Karpas-422 (cell line): ENCODE measurements around the gene MRTFA. TPM values are rescaled to one million over a fixed set of nuclear protein-coding genes. Genes with fewer than 3 reads are reported as not detected.

Experiments used
- DNase-seq: peaks from one replicate; pipeline ENCODE4 v3.0.0-alpha.2; 2015
- H2AFZ ChIP-seq: fragments of 200-600 bp; sonication (generic); 2 replicates; pipeline ENCODE4 v1.6.1; 2014; ENCODE audit warnings: antibody characterized with exemption, low read length, mixed read lengths
- H3K27ac ChIP-seq: fragments of 200-600 bp; sonication (generic); 2 replicates; pipeline ENCODE4 v1.5.1; 2014; ENCODE audit warnings: mild to moderate bottlenecking, low read length, moderate library complexity
- H3K27me3 ChIP-seq: fragments of 200-600 bp; sonication (generic); 2 replicates; pipeline ENCODE4 v1.6.1; 2014; ENCODE audit warnings: low read length, mixed read lengths
- H3K36me3 ChIP-seq: fragments of 200-600 bp; sonication (generic); 2 replicates; pipeline ENCODE4 v1.6.1; 2014; ENCODE audit warnings: low read length, mixed read lengths; ENCODE audit not compliant: insufficient read depth
- H3K4me1 ChIP-seq: fragments of 200-600 bp; sonication (generic); 2 replicates; pipeline ENCODE4 v1.6.1; 2014; ENCODE audit warnings: mild to moderate bottlenecking, low read length, mixed read lengths
- H3K4me2 ChIP-seq: fragments of 200-600 bp; sonication (generic); 2 replicates; pipeline ENCODE4 v1.6.1; 2014; ENCODE audit warnings: low read length, low read depth, mild to moderate bottlenecking; ENCODE audit not compliant: poor library complexity, severe bottlenecking
- H3K4me3 ChIP-seq: fragments of 200-600 bp; sonication (generic); 2 replicates; pipeline ENCODE4 v1.5.1; 2014; ENCODE audit warnings: mild to moderate bottlenecking, antibody characterized with exemption, low read length, mixed read lengths
- H3K79me2 ChIP-seq: fragments of 200-600 bp; sonication (generic); 2 replicates; pipeline ENCODE4 v1.6.1; 2014; ENCODE audit warnings: mild to moderate bottlenecking, low read length, mixed read lengths
- H3K9ac ChIP-seq: fragments of 200-600 bp; sonication (generic); 2 replicates; pipeline ENCODE4 v1.6.0; 2014; ENCODE audit warnings: low read length
- H3K9me2 ChIP-seq: fragments of 200-600 bp; sonication (generic), shearing (Covaris generic); replicated peaks from 2 replicates; pipeline ENCODE4 v1.6.0; 2014; ENCODE audit warnings: mild to moderate bottlenecking, low read length, moderate library complexity; ENCODE audit not compliant: insufficient read depth
- H3K9me3 ChIP-seq: fragments of 300-700, 200-600 bp; sonication (generic); 2 replicates; pipeline ENCODE4 v1.6.1; 2014; ENCODE audit warnings: low read length, mixed read lengths
- H4K20me1 ChIP-seq: fragments of 200-600 bp; sonication (generic); 2 replicates; pipeline ENCODE4 v1.6.1; 2014; ENCODE audit warnings: mild to moderate bottlenecking, antibody characterized with exemption, low read length, low read depth; ENCODE audit not compliant: insufficient read depth
- total RNA-seq: library from RNA; depleted of rRNA; stranded (reverse); fragments of >200 nt; shearing (Covaris generic); gene quantifications from 2 replicates; pipeline ENCODE4 v1.2.3, GENCODE V29; 2014; ENCODE audit warnings: low replicate concordance

Gene MRTFA
- total RNA-seq, 1 experiment from 2014 or later, result 37.2 TPM

DNA sequence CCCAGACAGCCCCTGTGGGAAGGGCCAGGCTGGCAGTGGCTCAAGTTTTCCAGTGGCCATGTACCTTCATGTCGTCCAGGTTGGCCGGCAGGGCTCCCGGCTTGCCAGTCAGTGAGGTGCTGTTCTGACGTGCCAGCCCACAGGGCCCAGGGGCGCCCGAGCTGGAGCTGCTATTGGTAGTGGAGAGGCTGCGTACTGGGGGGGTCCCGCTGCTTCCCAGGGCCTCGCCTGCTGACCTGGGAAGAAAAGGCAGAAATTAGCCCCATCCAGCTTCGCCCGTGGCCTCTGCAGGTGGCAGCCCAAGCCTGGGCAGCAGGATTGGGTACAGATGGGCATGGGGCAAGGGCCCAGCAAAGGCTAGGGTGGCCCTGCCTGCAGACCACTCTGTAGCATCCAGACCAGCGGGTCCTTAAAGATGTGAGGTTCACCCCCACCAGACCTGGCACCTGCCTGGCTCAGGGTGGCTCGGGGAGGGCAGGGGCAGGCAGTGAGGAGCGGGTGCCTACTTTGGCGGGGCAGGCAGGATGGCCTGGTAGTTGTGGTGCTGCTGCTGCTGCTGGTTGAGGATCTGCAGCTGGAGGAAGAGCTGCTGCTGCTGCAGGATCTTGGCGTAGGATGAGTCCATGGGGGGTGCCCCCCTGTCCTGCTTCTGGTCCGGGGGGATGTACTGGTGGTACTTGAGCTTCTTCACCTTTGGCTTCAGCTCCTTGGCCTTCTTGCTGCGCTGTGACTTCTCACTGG, 216.0 kb downstream of the MRTFA start:
- H3K36me3 ChIP-seq, result peaks cover 18% of the 10 kb centered on the region
- no peaks in the 10 kb centered on the region for H3K27me3 ChIP-seq
- no peak overlapping the region for H2AFZ ChIP-seq
- H3K9me3 ChIP-seq, result no peaks in the 10 kb centered on the region
- H3K27ac ChIP-seq, result peak overlapping the region; percentile 100
- no peaks in the 10 kb centered on the region for H3K9me2 ChIP-seq
- no peaks in the 10 kb centered on the region; the same call in 1 of the 2 replicates for H3K79me2 ChIP-seq
- no peak for DNase-seq
- no peak overlapping the region for H3K4me3 ChIP-seq
- no peaks in the 10 kb centered on the region for H4K20me1 ChIP-seq
- H3K9ac ChIP-seq, result no peak overlapping the region
- no peak overlapping the region for H3K4me2 ChIP-seq
- peaks cover 65% of the 10 kb centered on the region for H3K4me1 ChIP-seq

DNA sequence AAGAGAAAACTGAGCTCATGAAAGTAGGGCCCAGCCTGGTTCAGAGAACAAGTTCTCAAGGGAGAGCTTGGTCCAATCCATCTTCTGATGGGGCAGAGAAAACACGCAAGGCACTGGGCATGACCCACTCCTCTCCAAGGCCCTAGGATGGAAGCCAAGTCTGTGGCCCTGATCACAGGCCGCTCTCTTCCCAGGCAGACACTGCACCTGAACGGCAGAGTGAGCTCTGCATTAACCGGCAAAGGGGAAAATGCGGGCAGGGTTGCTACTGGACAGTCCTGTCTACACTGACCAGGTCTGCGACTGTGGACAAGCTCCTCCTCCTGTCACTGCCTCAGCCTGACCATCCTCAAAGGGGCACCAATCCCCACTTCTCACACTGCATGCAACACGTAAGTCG, 216.8 kb downstream of the MRTFA start:
- peak overlapping the region; percentile 32; the same call in 1 of the 2 replicates for H3K9ac ChIP-seq
- H3K36me3 ChIP-seq, result peaks cover 18% of the 10 kb centered on the region
- H3K79me2 ChIP-seq, result no peaks in the 10 kb centered on the region; the same call in 1 of the 2 replicates
- H3K27me3 ChIP-seq, result no peaks in the 10 kb centered on the region
- no peak overlapping the region for H2AFZ ChIP-seq
- no peaks in the 10 kb centered on the region for H4K20me1 ChIP-seq
- H3K4me1 ChIP-seq, result peaks cover 73% of the 10 kb centered on the region
- peak overlapping the region; percentile 100 for H3K27ac ChIP-seq
- DNase-seq, result no peak
- H3K9me2 ChIP-seq, result no peaks in the 10 kb centered on the region
- H3K4me3 ChIP-seq, result no peak overlapping the region
- H3K4me2 ChIP-seq, result no peak overlapping the region
- H3K9me3 ChIP-seq, result no peaks in the 10 kb centered on the region

DNA sequence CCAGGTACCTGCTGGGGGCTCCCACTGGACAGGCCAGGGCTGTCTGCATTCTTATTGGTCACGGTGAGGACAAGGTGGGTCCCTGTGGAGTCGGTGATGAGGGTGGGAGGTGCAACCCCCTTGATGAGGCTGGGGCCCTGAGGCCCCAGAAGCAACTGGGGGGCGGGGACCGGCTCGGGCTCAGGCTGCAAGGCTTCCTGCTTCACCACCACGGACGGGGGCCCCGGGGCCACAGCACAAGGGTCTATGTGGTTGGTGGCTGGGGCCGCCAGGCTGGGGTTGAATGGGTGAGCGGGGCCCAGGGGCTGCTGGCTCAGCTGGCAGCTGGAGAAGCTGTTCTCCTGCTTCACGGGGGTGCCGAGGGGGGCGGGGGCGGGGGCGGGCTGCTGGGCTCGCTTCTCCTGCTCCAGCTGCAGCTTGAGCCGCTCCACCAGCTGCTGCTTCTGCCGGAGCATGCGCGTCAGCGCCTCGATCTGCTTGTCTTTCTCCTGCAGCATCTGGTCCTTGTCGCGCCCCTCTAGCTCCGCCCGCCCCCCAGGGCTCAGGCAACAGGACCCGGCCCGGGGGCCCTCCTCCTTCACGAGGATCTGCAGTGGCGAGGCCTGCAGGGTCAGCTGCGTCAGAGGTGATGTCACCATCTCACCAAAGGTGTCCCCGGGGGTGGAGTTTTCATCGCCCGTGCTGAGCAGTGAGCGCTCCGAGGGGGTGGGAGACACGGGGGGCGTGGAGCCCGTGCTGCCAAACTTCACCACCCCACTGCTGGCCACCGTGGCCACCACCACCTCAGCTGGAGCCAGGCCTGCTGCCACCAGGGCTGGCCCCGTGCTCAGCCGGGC, 217.9 kb downstream of the MRTFA start:
- Histone ChIP-seq H2AFZ (no peak overlapping the region), H4K20me1 (no peaks in the 10 kb centered on the region), H3K79me2 (no peaks in the 10 kb centered on the region; the same call in 1 of the 2 replicates), H3K27me3 (no peaks in the 10 kb centered on the region), H3K9me2 (no peaks in the 10 kb centered on the region), H3K4me2 (peak overlapping the region; percentile 86), H3K4me3 (peak overlapping the region; percentile 55), H3K9me3 (no peaks in the 10 kb centered on the region), H3K9ac (peak overlapping the region; percentile 72), H3K27ac (peak overlapping the region; percentile 100), H3K4me1 (peaks cover 82% of the 10 kb centered on the region), H3K36me3 (peaks cover 18% of the 10 kb centered on the region)
- DNase-seq, result peak; percentile 93

DNA sequence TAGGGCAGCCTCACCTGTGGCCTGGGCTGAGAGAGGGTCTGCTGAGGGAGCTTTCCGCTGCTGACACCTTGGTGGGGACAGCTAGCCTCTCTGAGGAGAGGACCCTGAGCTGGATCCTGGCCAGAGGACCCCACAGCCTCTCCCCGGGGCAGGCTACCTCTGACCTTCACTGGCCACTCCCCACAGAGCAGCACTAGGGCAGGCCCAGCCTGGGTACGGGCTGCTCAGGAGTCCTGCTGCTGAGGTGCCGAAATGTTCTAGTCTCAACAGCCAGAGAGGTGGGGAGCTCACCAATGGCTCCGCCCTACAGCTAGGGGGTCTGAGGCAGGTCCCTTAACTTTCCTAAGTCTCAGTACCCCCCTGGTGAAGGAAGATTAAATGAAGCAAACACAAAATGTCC, 218.6 kb downstream of the MRTFA start:
- H3K4me1 ChIP-seq, result peaks cover 82% of the 10 kb centered on the region
- H3K9me2 ChIP-seq, result no peaks in the 10 kb centered on the region
- H3K4me2 ChIP-seq, result peak overlapping the region; percentile 86
- H2AFZ ChIP-seq, result no peak overlapping the region
- H3K4me3 ChIP-seq, result peak overlapping the region; percentile 55
- H3K9ac ChIP-seq, result peak overlapping the region; percentile 72
- peaks cover 18% of the 10 kb centered on the region for H3K36me3 ChIP-seq
- H3K27ac ChIP-seq, result peak overlapping the region; percentile 100
- no peaks in the 10 kb centered on the region; the same call in 1 of the 2 replicates for H3K79me2 ChIP-seq
- DNase-seq, result peak; percentile 48
- no peaks in the 10 kb centered on the region for H3K27me3 ChIP-seq
- H4K20me1 ChIP-seq, result no peaks in the 10 kb centered on the region
- H3K9me3 ChIP-seq, result no peaks in the 10 kb centered on the region

DNA sequence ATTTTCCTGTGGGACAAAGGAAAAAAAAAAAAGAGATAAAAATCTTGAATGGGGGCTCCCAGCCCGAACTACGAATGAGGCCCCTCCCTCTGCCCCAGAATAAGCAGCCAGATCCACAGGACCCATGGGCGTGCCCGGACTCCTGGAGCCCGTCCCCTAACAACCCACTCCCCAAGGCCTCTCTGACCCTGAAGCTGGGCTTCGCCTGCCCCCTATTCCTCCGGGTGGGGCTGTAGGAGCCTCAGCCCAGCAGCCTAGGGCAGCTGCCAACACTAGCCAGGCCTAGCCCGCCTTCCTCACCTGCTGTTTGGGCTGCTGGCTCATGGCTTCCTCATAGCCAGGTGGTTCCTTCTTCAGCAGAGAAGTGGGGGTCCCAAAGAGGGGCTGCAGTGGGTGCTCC, 219.5 kb downstream of the MRTFA start:
- Histone ChIP-seq H3K4me2 (peak overlapping the region; percentile 86), H3K9ac (peak overlapping the region; percentile 72), H2AFZ (no peak overlapping the region), H3K9me3 (no peaks in the 10 kb centered on the region), H3K9me2 (no peaks in the 10 kb centered on the region), H4K20me1 (no peaks in the 10 kb centered on the region), H3K4me1 (peaks cover 82% of the 10 kb centered on the region), H3K36me3 (peaks cover 18% of the 10 kb centered on the region), H3K27ac (peak overlapping the region; percentile 100), H3K4me3 (0 out of 2 replicates have a peak overlapping the region, but pooled peaks have one; percentile 42), H3K79me2 (no peaks in the 10 kb centered on the region; the same call in 1 of the 2 replicates), H3K27me3 (no peaks in the 10 kb centered on the region)
- no peak for DNase-seq

DNA sequence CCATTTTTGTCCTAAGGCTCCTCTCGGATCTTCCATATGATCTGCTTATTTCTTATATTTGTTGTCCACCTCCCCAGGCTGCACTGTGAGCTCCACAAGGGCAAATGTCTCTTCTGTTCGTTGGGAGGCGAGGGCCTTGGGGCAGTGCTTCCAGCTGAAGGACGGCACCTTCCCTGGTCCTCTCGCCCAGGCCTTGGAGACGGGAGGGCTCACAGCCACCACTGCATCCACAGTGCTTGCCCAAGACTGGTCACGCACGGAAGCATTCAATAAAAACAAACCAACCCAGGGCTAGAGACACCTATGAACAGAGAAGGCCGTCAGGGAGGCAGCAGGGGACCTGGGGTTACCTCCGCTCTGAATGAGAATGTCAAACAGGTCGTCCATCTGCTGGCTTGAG, 219.9 kb downstream of the MRTFA start:
- Histone ChIP-seq H4K20me1 (no peaks in the 10 kb centered on the region), H2AFZ (no peak overlapping the region), H3K9me3 (no peaks in the 10 kb centered on the region), H3K4me1 (peaks cover 86% of the 10 kb centered on the region), H3K27me3 (no peaks in the 10 kb centered on the region), H3K9me2 (no peaks in the 10 kb centered on the region), H3K36me3 (peaks cover 22% of the 10 kb centered on the region), H3K9ac (peak overlapping the region; percentile 84; the same call in 1 of the 2 replicates), H3K4me2 (peak overlapping the region; percentile 86), H3K27ac (peak overlapping the region; percentile 100), H3K79me2 (no peaks in the 10 kb centered on the region; the same call in 1 of the 2 replicates), H3K4me3 (peak overlapping the region; percentile 42; the same call in 1 of the 2 replicates)
- no peak for DNase-seq

DNA sequence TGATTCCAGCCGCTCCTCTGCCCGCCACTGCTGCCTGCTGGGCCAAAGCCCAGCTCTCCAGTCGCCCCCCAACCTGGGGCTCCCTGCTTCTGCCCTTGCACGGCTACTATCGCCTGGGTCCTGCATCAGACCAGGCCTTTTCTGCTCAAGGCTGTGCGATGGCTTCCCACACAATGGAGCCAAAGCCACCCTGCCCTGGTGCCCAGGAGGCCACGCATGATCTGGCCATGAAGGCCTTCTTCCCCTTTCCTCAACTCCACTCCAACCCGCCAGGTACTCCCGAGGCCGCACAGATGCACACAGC, 220.3 kb downstream of the MRTFA start:
- Histone ChIP-seq H3K4me2 (peak overlapping the region; percentile 86), H3K27ac (peak overlapping the region; percentile 100), H2AFZ (no peak overlapping the region), H3K4me1 (peaks cover 90% of the 10 kb centered on the region), H3K79me2 (peaks cover 2% of the 10 kb centered on the region; the same call in 1 of the 2 replicates), H3K36me3 (peaks cover 26% of the 10 kb centered on the region), H3K9me3 (no peaks in the 10 kb centered on the region), H3K9me2 (no peaks in the 10 kb centered on the region), H4K20me1 (no peaks in the 10 kb centered on the region), H3K27me3 (no peaks in the 10 kb centered on the region), H3K9ac (peak overlapping the region; percentile 84), H3K4me3 (peak overlapping the region; percentile 42)
- DNase-seq, result no peak
